HepG2 (cell line): Measurements from ENCODE around the gene CKAP5.

Experiments used
- CTCF ChIP-seq: sonication (generic); formaldehyde crosslinking; IDR thresholded peaks from 2 replicates; pipeline ENCODE4 v1.5.0; 2020; ENCODE audit warnings: mild to moderate bottlenecking, missing genetic modification reagents, moderate library complexity
- POLR2A ChIP-seq, 2 experiments: IDR thresholded peaks; 2 replicates each; pipeline ENCODE4 v1.6.1; 2011; ENCODE audit warnings: low read depth in 2 of 2, low read length in 2 of 2, mild to moderate bottlenecking in 1 of 2, moderate library complexity in 1 of 2; ENCODE audit not compliant: insufficient read depth in 1 of 2
- RFXAP ChIP-seq: sonication (generic); formaldehyde crosslinking; IDR thresholded peaks from 2 replicates; pipeline ENCODE4 v1.4.0; 2020; ENCODE audit warnings: missing genetic modification reagents, borderline replicate concordance
- SRY ChIP-seq: sonication (generic); formaldehyde crosslinking; IDR thresholded peaks from 2 replicates; pipeline ENCODE4 v1.8.0; 2022; ENCODE audit warnings: mild to moderate bottlenecking, missing genetic modification reagents
- ZNF263 ChIP-seq: sonication (generic); formaldehyde crosslinking; IDR thresholded peaks from 2 replicates; pipeline ENCODE4 v1.4.0; 2020; ENCODE audit warnings: missing genetic modification reagents
- ZNF792 ChIP-seq: IDR thresholded peaks from 2 replicates; pipeline ENCODE4 v1.6.1; 2016
- TF ChIP-seq, protein P1 (sequence below): sonication (generic); formaldehyde crosslinking; IDR thresholded peaks from 2 replicates; pipeline ENCODE4 v1.4.0; 2020; ENCODE audit warnings: mild to moderate bottlenecking, missing genetic modification reagents

DNA sequence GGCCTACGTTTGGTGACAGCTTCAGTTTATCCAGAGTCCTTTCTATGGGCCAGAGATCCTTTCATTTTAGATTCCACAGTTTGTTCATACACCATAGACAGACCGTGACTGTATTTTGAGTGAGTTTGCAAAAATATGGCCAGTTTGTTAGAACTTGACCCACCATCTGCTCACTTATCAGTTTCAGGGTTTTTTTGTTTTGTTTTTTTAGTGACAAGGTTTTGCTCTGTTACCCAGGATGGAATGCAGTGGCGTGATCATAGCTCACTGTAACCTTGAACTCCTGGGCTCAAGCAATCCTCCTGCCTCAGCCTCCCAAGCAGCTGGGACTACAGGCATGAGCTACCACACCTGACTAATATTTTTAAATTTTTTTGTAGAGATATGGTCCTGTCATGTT, 9.1 kb upstream of the CKAP5 start:
- TF ChIP-seq, protein P1, sequence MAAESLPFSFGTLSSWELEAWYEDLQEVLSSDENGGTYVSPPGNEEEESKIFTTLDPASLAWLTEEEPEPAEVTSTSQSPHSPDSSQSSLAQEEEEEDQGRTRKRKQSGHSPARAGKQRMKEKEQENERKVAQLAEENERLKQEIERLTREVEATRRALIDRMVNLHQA = no peak
- TF ChIP-seq CTCF (CRISPR knock-in tag) (no peak), ZNF263 (no peak), RFXAP (CRISPR knock-in tag) (no peak), POLR2A (IDR thresholded peaks at IDR 0.05; ENCODE audit: insufficient read depth in 1 of 2, low read depth in 2 of 2, low read length in 2 of 2) (no peak), SRY (CRISPR knock-in tag) (no peak), ZNF792 (no peak)
